Activated T-cell treated with anti-CD3 and anti-CD28 coated beads for 4 hours (primary cell): ENCODE data around the gene RNF152.

Source experiments
- DNase-seq: peaks from one replicate; pipeline ENCODE4 v3.0.0-alpha.2; 2020

The RNF152 gene

GRCh38 chr18:61893971-61894750, 1.4 kb upstream of the RNF152 start:
- DNase-seq = peak; percentile 71

DNA sequence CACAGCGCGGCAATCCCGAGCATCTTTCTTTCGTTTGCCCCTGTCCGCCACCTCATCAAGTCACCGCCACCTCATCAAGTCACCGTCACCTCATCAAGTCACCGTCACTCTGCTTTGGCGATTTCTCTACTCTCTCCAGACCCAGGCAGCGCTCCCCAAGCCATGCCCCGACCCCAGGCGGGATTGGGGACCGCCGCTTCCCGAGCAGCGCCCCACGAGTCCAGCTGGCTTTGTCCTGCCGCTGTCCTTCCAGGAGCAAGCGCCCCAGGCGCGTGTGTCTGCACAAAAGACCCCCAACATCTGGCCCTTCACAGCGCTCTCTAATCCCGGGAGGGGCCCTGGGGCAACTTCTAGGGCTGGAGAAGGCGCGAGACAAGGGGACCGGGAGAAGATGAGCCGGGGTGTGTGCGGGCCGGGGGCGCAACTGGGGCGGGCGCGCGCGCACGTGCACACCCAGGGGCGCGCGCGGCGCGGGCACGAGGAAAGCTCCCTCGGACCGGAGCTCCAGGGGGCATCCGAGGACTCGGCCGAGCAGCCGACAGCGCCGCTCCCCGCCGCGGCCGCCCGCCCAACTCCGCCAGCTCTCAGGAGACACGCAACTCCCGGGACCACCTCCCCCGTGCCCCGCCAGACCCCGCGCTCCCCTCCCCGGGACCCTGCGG, 633 bp upstream of the RNF152 start:
- DNase-seq = no peak

GRCh38 chr18:61891894-61892293, 913 bp downstream of the RNF152 start:
- DNase-seq = no peak

- DNase-seq = no peak
These were observed 1.5 kb downstream of the RNF152 start for GRCh38 chr18:61891271-61891670.

GRCh38 chr18:61890344-61890743, 2.5 kb downstream of the RNF152 start:
- DNase-seq = no peak

- DNase-seq = no peak
These were observed 3.3 kb downstream of the RNF152 start for GRCh38 chr18:61889541-61889940.

GRCh38 chr18:61888622-61889021, 4.2 kb downstream of the RNF152 start:
- no peak for DNase-seq

- DNase-seq = no peak
These were observed 5.0 kb downstream of the RNF152 start for GRCh38 chr18:61887838-61888237.

GRCh38 chr18:61883547-61883946, 9.3 kb downstream of the RNF152 start:
- DNase-seq = no peak

DNA sequence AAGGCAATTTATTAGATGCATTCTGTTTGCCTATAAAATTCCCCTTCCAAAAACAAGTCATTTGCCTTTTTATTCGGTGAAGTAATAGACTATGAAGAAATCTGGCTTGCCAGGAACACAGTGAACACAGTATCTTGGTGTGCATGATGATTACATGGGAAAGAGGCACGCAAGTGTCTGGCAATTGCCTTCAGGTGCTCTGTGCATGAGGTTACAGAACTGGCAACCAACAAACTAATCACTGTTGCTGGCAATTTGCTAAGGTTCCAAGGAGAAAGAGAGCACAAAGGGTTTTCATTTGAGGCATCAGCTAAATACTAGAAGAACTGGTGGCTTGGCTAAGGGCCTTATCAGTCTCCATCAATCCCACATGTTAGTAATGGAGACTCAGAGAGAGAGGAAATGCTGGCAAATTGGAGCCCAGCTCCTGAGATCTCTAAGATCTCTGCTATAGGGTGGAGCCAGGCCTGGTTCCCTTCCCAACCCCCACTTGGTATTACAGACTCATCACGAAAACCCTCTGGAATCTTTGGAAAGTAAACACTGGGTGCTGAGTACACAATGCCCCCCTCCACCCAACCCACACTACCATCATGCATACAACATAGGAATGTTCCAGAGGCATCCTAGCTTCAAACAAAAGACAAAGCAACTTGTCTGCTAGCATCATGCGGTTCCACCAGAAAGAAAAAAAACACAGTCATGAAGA, 10.4 kb downstream of the RNF152 start:
- DNase-seq = no peak

DNA sequence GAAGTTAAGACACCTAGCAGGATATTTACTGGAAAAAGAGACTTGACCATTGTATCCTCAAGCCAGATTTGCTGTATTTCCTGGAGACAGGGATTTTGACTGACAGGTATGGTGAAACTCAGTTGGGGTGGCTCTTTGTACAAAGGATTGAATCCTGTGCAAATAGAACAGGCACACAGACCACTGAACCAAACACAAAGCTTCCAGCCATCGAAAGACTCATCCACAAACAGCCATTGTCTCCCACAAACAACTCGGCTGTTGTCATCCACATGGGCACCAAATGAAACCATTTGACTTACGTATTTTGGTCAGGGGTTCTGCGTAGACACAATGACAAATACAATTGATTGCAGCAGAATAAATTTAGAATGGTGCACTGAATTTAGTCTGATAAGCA, 15.9 kb downstream of the RNF152 start:
- no peak for DNase-seq

DNA sequence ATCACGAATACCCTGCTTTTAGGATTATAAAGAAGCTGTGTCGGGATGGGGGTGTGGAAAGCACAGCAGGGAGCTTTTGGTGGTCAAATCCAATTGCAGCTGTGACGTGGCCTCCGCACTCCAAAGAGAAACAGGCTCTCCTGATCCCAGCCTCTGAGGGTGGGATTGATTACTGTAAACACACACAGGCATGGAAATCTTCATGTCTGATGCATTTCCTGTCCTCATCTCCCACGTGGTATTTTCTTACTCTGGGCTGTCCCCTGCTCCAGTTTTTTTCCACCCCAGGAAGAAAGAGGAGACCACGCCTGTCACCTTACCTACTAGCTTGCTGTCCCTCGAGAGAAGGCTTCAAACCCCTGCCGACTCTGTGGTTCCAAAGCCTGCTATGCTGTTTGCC, 22.7 kb downstream of the RNF152 start:
- DNase-seq = no peak

DNA sequence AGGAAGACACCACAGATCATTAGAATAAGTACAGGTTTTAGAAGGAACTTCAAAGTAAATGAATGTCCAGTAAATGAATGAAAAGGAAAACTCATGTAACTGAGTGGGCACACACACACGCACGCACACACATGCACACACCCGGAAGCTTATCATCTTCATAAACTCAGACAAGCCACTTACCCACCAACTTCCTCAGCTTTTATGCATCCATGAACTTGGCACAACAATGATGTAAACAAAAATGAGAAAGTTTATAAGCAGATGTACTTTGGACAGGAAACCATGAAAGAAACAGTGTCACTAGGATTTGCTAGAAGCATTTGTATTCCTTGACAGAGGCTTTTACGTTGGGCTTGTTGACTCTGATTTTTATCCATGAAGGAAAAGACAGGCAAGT, 23.2 kb downstream of the RNF152 start:
- no peak for DNase-seq

DNA sequence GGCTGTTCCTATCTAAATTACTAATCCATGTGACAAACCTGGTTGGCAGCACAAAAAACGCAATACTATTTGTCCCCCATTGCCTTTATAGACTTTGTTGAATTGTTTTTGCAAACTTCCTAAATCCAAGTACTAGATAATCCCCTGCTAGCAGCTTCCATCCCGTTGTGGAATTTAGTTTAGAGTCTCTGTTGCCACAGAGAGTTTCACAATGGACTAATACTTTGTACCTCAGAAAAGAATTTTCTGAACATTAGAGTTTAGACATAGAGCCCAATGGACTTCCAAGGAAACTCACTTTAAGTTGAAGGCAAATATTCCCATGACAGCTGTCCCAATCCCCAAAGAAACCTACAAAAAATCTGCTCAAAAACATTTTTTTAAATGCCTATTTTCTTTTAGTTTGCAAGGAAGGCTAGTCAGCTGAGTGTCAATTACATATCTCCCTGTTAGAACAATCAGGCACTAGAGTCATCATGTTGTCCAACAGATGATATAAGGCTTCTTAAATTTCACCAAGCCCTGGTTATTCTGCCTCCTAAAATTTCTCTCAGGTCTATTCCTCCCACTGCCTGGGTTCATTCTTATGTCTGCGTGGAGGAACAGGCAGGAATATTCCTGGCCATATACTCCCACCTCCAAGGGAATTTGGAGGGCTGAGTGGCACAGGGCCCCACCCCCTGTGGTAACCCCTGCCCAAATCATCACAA, 27.2 kb downstream of the RNF152 start:
- no peak for DNase-seq

DNA sequence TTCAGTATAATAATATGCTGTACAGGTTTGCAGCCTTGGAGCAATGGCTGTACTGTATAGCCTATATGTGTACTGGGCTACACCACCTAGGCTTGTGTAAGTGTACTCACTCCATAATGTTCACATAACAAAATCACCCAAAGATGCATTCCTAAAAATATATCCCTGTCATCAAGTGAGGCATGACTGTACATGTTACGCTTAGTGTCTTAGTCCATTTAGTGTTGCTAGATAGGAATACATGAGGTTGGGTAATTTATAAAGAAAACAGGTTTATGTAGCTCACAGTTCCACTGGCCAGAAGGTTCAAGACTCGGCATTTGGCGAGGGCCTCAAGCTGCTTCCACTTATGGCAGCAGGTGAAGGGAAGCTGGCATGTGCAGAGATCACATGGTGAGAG, 31.4 kb downstream of the RNF152 start:
- DNase-seq = no peak

- no peak for DNase-seq
These were observed 32.5 kb downstream of the RNF152 start for GRCh38 chr18:61860302-61860701.

DNA sequence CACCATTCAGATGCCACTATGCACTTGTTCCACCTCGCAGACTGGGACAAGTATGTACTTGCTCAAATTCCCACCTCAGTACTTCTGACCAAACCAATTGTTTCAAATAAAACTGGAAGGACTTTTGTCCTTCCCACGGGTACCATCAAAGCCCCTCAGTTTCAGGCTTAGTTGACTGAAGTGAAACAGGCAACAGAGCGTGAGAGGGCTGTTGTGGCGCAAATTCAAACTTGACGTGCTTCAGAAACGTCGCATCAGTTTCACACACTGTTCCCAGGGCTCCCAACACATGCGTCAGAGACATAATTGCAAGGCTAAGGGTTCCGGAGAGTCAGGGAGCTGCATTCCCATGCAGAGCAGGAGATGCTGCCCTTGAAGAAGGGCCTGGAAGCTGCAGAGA, 33.7 kb downstream of the RNF152 start:
- DNase-seq = no peak

DNA sequence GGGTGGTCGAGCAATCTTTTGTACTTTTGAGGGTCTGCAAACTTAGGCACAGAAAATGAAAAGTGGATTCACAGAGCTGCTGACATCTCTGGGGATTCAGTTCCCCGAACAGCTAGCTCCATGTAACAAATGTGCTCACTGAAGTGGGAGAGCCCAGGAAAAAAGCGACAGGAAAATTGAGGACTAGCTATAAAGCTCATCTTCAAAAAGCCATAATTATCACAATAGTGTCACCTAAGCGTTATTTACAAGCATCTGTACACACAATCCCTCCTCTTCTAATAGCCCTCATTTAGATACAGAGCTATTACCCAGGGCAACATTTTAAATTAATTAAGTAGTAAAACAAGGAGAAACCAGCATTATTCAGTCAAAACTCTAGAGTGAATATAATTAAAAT, 36.1 kb downstream of the RNF152 start:
- DNase-seq = no peak

DNA sequence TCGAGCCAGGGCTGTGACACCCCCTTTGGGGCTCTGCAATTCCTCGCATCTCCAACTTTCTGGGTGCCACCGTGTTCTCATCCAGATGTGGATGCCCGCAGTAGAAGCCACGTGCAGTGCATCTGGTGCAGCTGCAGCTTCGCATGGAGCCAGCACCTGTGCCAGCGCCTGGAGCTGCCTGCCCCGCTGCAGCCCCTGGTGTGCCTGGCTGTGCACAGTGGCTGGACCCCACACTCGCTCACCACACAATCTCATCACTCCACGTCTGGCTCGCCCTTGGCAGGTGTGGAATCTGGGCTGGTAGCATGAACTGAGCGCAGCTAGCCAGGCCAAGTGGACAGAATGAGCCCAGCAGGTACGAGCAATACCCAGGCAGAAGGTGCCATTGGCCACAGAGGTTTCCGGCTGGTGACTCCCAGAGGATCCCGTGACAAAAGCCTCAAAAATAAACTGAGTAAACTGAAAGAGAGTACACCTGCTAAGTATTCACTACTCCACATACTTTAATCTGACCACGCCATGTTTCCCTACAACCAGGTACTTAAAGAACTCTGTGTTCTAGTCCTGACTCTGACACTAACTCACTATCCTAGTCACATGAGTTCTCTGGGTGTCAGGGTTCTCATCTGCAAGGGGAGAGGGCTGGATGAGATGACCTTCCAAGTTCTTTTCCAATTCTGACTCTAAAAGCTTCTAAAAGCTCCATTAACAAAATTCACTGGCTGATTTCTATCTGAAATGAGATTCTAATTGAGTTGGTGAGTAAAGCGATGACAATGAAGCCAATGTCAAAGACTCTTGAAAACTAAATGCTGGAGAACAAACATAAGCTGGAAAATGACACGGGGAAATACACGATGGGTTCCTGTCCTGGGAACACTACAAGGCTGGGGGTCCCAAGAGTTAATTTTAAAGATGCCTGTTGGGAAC, 37.1 kb downstream of the RNF152 start:
- DNase-seq = no peak

GRCh38 chr18:61854578-61855448, 38.0 kb downstream of the RNF152 start:
- DNase-seq = no peak

GRCh38 chr18:61853855-61854254, 39.0 kb downstream of the RNF152 start:
- DNase-seq = no peak
